HG03103 (cell line): ENCODE data around the gene SLC35F1.

Experiments used
- ATAC-seq: cut with Tn5 transposase; IDR thresholded peaks from one replicate; pipeline ENCODE4 v1.9.1; 2021; ENCODE audit warnings: low read depth; ENCODE audit not compliant: unreplicated experiment

The SLC35F1 gene

DNA sequence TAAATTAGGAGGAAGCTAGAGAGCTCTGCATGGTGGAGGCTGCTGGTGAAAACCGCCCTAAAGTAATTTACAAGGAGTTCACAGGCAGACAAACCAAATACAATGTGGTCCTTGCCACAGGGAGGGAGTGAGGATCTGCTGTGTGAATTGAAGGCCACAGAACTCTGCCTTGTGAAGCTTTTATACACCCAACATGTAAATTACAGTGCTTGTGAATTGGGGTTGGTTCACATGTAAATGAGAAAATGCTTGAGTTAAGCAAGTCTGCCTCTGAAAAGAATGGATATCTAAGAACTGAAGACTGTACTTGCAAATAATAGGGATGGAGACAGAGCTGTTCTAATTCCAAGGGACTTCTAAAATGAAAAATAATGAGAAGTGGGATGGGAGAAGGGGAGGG, 194.2 kb downstream of the SLC35F1 start:
- no peak for ATAC-seq

DNA sequence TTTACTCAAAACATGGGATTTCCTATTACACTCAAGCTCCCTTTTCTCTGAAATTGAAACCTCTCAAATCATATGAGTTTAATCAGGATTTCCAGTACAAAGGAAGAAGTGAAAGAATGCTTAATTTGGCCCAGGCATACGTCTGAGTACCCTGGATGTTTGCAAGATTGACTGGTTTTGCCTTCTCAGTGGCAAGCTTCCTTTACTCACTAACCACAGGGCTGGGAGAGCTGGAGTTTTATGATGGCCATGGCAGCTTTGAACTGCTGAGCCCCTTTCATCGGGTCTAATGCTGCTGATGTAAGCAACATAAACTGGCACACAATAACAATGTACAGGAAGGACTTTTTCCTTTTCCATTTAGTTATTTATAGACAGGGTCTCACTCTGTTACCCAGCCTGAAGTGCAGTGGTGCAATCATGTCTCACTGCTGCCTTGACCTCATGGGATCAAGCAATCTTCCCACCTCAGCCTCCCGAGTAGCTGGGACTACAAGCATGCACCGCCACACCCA, 194.8 kb downstream of the SLC35F1 start:
- ATAC-seq = no peak

DNA sequence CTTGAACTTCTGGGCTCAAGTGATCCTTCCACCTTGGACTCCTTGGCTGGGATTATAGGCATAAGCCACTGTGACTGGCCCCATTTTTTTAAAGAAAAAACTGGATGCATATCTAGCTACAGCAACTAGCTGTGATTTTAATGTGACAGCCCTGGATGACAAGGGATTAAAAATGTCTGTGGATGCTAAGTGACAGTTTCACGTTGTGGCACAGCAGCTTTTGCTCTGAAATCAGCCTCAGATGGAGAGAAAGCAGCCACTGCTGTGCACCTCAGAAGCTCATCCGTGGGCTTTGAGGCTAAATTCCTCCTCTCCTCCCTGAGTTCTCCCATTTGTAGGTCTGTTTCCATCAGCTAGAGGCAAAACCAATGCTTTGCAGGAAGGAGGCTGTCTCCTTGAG, 195.3 kb downstream of the SLC35F1 start:
- ATAC-seq = no peak

DNA sequence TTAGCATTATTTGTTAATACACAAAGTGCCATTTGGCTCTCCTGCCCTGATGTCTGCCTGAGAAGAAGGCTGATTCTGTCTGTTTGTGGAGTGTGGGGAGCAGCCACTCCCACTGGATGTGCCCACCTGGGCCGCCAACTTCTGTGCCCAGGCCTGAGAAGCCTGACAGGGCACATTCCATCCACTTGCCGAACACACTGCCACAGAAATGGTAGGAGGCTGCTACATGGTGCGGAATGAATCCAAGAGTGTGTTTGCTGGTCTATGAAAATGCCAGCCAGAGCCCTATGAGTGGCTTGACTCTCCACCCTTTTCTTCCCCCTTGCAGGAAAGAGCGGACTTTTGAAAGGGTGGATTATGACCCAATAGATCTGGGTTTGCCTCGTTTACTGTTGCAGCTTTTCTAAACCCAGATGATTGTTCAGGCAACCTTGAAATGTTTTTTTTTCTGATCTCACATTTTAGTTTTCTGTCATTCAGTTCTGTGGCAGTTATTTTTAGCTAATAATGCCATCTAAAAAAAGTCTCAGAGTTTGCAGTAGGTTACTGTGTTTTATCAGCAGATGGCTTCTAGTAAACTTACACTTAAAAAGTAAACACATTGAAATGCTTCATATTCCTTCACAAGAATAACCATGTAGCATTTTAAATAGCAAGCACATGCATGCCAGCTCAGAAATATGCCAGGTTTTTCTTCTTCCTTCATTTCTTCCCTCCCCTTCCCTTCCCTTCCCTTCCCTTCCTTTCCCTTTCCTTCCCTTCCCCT, 196.5 kb downstream of the SLC35F1 start:
- ATAC-seq = no peak

DNA sequence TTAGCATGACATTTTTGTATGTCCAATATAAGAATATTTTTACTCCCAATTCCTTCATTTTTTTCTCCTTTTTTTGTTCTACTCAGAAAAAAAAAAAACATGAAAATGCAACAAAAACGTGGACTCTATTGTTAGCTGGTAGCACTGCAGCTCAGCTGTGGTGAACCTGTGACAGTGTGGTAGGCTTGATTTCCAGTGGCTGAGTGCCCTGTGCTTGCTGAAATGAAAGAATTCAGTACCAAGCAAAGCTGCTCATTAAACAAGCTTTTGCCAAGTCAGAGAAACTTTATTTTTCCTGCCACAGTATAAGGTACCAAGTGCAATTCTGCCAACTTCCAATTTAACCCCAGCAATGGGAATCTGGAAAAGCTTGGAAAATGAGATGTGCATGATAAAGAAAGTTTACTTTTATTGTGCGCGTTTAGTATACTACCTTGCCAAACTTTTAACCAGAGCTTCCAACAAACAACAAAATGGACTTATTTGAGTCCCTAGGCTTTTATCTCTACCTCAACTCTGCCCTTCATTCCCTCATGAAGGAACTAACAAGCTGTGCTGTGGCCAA, 215.2 kb downstream of the SLC35F1 start:
- ATAC-seq = no peak

DNA sequence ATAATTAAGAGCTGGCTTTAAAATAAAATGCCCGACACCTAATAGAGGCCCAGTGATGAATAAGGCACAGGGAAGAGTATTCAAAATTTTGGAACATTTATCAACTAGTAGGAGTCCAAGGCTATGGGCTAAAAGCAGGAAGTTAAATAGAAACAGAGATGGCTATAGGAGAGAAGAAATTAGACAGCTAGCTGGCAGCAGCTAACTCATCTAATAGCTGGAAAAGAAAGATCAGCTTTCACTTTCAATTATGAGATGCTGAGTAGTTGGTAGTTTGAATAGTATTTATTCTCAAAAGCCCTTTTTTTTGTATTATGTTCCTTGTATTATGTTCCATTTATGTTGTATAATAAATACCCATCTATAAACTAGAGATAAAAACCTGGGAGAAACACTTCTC, 215.7 kb downstream of the SLC35F1 start:
- no peak for ATAC-seq

DNA sequence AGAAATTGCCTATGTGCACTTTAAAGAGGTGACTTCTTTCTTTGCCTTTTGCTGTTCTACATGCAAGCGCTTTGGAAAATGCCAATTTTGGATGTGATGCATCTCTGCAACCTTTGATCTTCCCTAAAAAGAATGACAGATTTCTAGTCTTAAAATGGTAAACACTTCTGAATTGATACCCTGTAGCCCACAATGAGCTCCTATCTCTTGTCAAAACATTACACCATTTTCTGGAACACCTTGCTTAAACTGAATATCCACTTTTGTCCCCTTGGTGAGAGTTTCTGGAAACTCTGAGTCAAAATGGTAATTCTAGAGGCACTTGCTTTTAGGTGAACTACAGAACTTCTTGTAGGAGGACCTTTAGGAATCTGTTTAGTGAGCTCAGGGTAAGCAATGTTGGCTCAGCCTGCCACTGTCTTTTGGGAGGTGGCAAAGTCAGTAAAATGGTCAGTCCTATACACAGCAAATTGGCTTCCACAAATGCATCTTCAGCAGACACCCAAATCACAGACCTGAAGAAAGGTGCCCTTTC, 216.5 kb downstream of the SLC35F1 start:
- ATAC-seq = no peak

DNA sequence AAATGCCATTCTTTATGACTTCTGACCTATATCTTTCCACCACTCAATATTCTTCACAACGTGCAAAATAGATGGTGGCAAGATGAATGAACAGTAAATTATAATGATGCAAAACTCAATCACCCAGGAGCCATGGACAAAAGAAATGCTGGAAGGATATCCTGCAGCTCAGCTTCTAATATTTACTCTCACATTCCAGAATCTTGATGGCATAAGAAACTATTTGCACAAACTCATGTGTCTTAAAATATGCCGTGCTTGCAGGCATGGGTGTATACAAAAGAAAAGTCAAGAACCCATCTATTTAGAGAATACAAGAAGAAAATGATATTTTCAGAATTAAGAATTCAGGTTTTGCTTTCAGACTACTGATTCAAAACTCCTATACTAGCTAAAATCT, 217.8 kb downstream of the SLC35F1 start:
- no peak for ATAC-seq

DNA sequence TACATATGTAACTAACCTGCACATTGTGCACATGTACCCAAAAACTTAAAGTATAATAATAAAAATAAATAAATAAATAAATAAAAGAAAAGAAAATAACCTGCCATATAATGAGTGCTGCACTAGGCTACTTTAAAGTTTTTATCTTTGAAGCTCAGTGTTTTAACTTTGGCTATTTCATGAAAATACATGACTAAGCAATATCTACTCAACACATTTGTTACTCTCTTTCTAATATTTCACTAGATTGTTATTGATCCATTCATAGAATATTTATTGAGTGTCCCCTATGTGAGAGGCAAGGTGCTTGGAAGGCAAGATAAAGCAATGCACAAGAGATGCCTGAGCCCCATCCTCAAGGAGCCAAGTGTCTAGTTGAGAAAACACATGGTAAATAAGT, 221.7 kb downstream of the SLC35F1 start:
- no peak for ATAC-seq

DNA sequence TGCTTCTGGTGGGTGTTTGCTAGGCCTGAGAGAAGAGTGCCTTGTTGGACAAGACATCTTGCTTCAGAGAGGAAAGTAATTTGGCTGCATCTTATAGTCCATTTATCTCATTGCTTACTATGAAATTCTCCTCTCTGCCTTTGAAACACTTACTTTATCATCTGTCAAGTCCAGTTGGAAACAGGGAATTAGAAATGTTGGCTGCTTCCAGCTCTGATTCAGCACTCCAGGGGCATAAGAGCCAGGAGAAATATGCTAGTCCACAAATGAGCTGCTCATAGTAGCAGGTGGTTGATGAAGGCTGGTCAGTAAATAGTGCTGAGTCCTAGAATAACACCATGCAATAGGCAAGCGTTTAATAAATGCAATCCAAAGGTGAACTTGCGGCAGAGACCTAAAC, 227.1 kb downstream of the SLC35F1 start:
- no peak for ATAC-seq

DNA sequence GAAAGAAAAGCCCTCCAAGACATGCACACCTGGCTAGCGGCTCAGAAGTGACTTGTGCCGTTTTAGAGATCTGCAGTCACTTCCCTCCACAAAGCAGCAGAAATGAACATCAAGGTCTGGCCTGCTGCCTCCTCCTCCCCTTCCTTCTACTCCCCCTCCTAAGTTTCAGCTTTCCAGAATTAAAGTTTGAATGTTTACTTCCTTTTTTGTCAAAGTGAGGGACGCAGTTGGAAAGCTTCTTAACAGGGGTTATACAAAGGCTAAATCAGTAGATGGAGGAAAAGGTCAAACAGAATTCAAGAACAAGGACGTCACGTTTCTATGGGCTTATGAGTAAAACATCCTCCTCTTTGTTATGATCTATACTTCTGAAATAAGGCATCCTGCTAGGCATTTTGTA, 227.7 kb downstream of the SLC35F1 start:
- ATAC-seq = no peak

DNA sequence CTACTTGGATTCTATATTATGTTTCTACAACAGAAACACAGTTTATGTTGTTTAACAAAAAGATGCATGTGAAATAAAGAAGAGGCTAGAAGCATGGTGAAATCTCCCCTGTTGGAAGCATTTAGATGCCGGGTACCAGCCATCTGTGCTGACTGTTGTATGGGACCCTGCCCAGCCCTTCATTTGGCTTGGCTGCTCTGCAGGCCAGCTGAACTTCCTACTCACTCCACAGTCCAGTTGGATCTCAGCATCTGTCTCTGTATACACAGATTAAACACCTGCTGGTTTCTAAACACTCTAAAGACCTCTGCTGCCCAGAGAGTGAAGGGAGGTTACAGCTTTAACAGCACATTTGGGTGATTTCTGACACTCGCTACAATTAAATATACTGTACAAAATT, 228.3 kb downstream of the SLC35F1 start:
- no peak for ATAC-seq

DNA sequence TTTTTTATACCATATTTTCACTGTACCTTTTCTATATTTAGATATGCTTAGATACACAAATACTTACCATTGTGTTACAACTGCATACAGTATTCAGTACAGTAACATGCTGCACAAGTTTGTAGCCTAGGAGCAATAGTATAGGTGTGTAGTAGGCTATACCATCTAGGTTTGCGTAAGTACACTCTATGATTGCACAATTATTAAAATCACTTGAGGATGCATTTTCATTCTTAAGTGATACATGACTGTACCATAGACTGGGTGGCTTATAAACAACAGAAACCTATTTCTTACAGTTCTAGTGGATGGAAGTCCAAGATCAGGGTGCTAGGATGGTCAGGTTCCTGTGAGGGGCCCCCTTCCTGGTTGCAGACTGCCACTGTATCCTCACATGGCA, 234.1 kb downstream of the SLC35F1 start:
- no peak for ATAC-seq

DNA sequence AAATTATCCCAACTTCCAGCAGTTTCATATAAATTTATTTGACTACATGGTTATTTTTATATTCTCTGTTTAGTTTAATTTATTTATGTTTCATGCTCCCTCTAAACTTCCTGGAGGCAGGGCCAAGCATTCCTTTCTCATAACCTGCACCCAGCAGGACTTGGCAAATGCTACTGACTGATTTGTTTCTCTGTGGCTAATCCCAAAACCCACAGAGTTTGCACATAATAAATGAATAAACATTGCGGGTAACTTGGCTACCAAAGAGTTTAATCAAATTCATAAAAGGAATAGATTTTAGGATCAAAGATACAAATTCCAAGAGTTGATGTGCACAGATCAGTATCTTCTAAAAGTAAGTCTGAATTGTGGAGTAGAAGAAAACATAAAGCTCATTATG, 239.5 kb downstream of the SLC35F1 start:
- ATAC-seq = no peak

DNA sequence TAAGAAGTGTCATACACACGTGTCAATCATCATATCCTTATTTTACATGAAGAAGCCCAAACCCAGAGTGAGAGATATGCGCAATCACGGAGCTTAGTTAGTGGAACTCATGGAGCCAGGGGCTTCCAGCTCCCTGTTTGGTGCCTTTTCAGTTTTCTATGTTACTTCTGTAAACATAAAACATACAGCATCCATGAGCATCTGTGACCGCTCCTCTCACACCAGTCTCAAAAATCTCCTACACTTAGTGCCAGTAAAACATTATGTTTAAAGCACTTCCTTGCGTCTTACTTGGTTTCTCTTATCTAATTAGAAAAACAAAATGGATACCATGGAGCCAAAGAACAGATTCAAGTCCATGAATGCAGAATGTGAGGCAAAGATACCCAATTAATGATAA, 240.4 kb downstream of the SLC35F1 start:
- ATAC-seq = no peak

DNA sequence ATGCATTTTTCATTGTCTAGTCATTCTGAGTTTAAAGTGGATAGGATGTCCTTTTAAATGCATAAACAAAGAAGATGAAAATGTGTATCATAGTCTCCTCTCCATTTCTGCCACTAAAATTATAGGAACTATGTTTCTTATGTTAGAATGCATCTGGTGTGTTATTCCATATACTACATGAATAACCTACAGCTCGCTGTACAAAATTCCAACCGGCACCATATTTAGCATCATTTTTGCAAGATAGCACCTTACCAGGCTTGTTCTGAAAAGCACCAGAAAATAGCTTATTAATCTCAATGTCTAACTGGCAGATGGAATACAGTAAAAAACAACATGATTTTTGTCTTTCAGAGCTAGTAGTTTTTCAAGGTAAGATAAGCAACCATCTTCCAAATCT, 241.5 kb downstream of the SLC35F1 start:
- no peak for ATAC-seq

DNA sequence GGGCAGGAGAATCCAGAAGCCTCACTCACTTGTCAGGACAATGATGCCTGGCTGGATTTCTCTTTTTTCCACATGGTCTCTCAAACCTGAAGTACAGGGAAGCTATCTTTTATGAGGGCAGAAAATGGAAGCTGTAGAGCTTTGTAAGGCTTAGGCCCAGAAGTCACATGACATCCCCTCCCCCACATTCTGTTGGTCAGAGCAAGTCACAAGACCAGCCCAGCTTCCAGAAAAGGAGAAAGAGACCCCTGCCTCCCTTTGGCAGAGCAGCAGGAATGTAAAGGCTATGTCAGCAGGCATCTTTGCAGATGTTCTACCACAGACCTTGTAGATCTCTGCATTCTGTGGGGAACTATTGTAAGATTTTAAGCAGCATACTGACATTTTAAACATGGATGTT, 245.5 kb downstream of the SLC35F1 start:
- ATAC-seq = no peak

DNA sequence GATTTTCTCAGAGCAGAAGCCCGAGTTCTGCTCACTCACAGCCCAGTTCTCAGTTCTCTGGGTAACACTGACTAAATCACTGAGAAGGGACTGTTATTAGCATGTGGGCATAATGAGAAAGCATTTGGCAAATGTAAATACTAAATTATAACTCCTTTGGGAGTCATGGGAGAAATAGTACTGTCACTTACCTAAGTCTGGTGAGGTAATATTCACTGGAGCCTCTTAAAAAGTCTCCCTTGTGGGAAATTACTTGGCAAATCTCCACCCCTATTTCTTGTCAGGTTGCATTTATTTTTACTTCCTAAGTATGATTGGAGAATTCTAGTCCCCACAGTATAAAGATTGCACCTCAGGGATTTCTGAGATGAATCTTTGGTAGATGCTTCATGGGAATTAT, 254.3 kb downstream of the SLC35F1 start:
- ATAC-seq = no peak

DNA sequence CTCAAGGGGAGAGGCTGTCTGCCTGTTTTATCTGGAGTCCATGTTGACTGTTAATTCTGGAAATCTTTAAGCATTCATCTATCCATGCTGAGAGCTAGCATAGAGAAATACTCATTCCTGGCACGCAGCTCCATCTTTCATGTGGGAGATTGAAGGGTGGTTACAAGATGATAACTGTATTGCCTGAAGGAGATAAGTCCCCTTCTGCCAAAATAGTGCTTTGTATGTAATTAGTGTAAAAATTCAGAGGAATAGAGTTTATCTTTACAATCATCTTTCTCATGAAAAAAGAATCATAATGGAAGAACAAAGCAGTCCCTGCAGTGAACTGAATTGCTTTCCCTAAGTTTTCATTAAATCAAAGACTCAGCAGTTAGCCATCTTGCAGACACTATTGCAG, 256.5 kb downstream of the SLC35F1 start:
- ATAC-seq = no peak

DNA sequence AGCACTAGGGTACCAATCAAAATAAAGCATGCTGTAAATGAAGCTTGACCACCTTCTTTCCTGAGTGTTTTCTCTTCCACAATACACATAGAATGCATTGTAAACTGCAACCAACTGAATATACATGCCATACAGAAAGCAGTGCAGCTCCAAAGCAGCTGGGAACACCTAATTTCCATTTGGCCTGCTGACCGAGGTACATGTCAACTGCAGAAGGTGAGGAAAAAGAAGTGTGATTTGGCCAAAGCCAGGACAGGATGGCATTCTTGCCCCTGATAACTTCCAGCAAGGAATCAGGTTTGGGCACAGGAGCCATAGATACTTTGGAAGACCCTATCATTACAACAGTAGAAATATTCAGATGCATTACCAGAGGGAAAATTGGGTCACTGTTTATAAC, 258.4 kb downstream of the SLC35F1 start:
- ATAC-seq = no peak

DNA sequence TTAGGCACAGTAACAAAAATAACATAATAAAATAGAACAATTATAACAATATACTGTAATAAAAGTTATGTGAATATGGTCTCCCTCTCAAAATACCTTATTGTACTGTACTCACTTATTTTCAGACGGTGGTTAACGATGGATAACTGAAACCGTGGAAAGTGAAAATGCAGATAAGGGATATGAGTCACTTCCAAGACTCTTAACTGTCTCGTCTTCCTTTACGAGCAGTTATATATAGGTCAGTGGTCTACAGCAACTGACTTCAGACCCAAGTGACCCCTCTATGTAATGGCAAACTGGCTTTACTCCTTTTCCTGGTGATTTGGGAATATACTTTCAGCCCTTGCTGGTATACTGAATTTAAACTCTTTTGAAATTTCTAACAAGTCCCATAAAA, 261.4 kb downstream of the SLC35F1 start:
- ATAC-seq = no peak

DNA sequence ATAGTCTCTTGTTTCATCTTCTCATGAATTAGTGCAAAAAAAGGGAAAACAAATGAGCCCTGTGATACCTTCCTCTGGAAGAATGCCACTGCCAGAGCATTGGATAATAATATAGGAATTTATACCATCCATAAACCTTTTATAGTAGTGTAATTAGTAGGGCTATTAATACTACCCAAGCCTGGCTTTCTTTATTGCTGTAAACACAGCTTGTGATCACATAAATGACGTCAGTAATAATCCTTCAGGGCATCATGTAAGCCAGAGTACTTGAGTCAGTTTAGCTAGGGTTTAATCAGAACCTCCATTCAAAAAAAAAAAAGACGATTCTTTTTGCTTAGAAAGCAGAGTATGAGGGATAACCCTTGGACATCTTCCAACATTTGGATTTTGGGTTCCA, 264.8 kb downstream of the SLC35F1 start:
- ATAC-seq = no peak
